Liver (tissue), 9 donors: ENCODE results near the gene GCLC. TPM values are rescaled to one million over a fixed set of nuclear protein-coding genes. Genes with fewer than 3 reads are reported as not detected.

Source experiments
- DNase-seq: peaks from one replicate; pipeline ENCODE4 v3.0.0-alpha.2; 2017; ENCODE audit warnings: low spot score
- H3K27ac ChIP-seq, 2 donors: one replicate each; pipeline ENCODE4 v1.7.0; 2013; ENCODE audit warnings: inconsistent platforms in 2 of 2, low read length in 2 of 2, control low read depth in 1 of 2, low read depth in 1 of 2, mild to moderate bottlenecking in 1 of 2
- H3K27me3 ChIP-seq, 4 donors: one replicate each; pipeline versions ENCODE4 v1.6.1 to v1.7.0; 2013; ENCODE audit warnings: low read length in 3 of 4, inconsistent platforms in 1 of 4, mild to moderate bottlenecking in 1 of 4, moderate library complexity in 1 of 4; ENCODE audit not compliant: control insufficient read depth in 4 of 4, insufficient read depth in 4 of 4
- H3K36me3 ChIP-seq, 4 donors: one replicate each; pipeline versions ENCODE4 v1.6.1 to v1.7.0; 2013; ENCODE audit warnings: low read length in 3 of 4, mild to moderate bottlenecking in 3 of 4, low read depth in 1 of 4, moderate library complexity in 1 of 4; ENCODE audit not compliant: control insufficient read depth in 4 of 4, insufficient read depth in 3 of 4
- H3K4me1 ChIP-seq, 4 donors: one replicate each; pipeline versions ENCODE4 v1.6.1 to v1.7.0; 2013; ENCODE audit warnings: low read length in 3 of 4, mild to moderate bottlenecking in 3 of 4, moderate library complexity in 1 of 4; ENCODE audit not compliant: control insufficient read depth in 4 of 4, insufficient read depth in 4 of 4
- H3K4me3 ChIP-seq, 3 donors: one replicate each; pipeline versions ENCODE4 v1.6.1 to v1.7.0; 2013; ENCODE audit warnings: low read length in 3 of 3, control low read depth in 1 of 3, low read depth in 1 of 3, mild to moderate bottlenecking in 1 of 3
- H3K9ac ChIP-seq, 2 donors: one replicate each; pipeline ENCODE4 v1.7.0; 2013; ENCODE audit warnings: low read length in 2 of 2, mild to moderate bottlenecking in 2 of 2, moderate library complexity in 2 of 2, control low read depth in 1 of 2, low read depth in 1 of 2
- H3K9me3 ChIP-seq, 4 donors: one replicate each; pipeline versions ENCODE4 v1.6.1 to v1.7.0; 2013; ENCODE audit warnings: low read length in 3 of 4; ENCODE audit not compliant: control insufficient read depth in 4 of 4
- ATF3 ChIP-seq: IDR thresholded peaks from 2 replicates; pipeline ENCODE4 v1.6.1; 2016; ENCODE audit warnings: antibody characterized with exemption
- CTCF ChIP-seq: fragments of 150-350 bp; IDR thresholded peaks from 2 replicates; pipeline ENCODE4 v1.5.1; 2017; ENCODE audit warnings: improper control_type of control experiment, low read depth, low read length; ENCODE audit not compliant: missing input control
- EGR1 ChIP-seq, 2 donors: IDR thresholded peaks; 2 replicates each; pipeline ENCODE4 v1.6.1; 2016 to 2018; ENCODE audit warnings: antibody characterized with exemption in 2 of 2, low read depth in 2 of 2
- FOXA1 ChIP-seq: IDR thresholded peaks from 2 replicates; pipeline ENCODE4 v1.6.1; 2016; ENCODE audit warnings: antibody characterized with exemption
- FOXA2 ChIP-seq: IDR thresholded peaks from 2 replicates; pipeline ENCODE4 v1.6.1; 2016; ENCODE audit warnings: antibody characterized with exemption
- GABPA ChIP-seq, 2 donors: IDR thresholded peaks in 1 of 2; conservative IDR thresholded peaks in 1 of 2; 2 replicates each; pipeline ENCODE4 v1.6.1; 2016; ENCODE audit warnings: antibody characterized with exemption in 2 of 2, mild to moderate bottlenecking in 1 of 2, moderate library complexity in 1 of 2
- HNF4A ChIP-seq, 2 donors: conservative IDR thresholded peaks; 2 replicates each; pipeline ENCODE4 v1.6.1; 2016; ENCODE audit warnings: antibody characterized with exemption in 2 of 2, mild to moderate bottlenecking in 2 of 2
- HNF4G ChIP-seq: IDR thresholded peaks from 2 replicates; pipeline ENCODE4 v1.6.1; 2016; ENCODE audit warnings: antibody characterized with exemption
- JUND ChIP-seq, 2 donors: IDR thresholded peaks; 2 replicates each; pipeline ENCODE4 v1.6.1; 2016; ENCODE audit warnings: antibody characterized with exemption in 2 of 2
- MAX ChIP-seq: IDR thresholded peaks from 2 replicates; pipeline ENCODE4 v1.6.1; 2016; ENCODE audit warnings: antibody characterized with exemption
- NR2F2 ChIP-seq: IDR thresholded peaks from 2 replicates; pipeline ENCODE4 v1.6.1; 2016; ENCODE audit warnings: antibody characterized with exemption
- RAD21 ChIP-seq, 2 donors: IDR thresholded peaks; 2 replicates each; pipeline ENCODE4 v1.6.1; 2016; ENCODE audit warnings: antibody characterized with exemption in 2 of 2, mild to moderate bottlenecking in 2 of 2
- REST ChIP-seq: IDR thresholded peaks from 2 replicates; pipeline ENCODE4 v1.6.1; 2016; ENCODE audit warnings: antibody characterized with exemption, mild to moderate bottlenecking
- RXRA ChIP-seq, 2 donors: IDR thresholded peaks; 2 replicates each; pipeline ENCODE4 v1.6.1; 2017 to 2018; ENCODE audit warnings: antibody characterized with exemption in 2 of 2, mild to moderate bottlenecking in 1 of 2
- SP1 ChIP-seq: IDR thresholded peaks from 2 replicates; pipeline ENCODE4 v1.6.1; 2018; ENCODE audit warnings: antibody characterized with exemption, mild to moderate bottlenecking
- TAF1 ChIP-seq: conservative IDR thresholded peaks from 2 replicates; pipeline ENCODE4 v1.6.1; 2016; ENCODE audit warnings: antibody characterized with exemption, mild to moderate bottlenecking
- YY1 ChIP-seq: IDR thresholded peaks from 2 replicates; pipeline ENCODE4 v1.6.1; 2016; ENCODE audit warnings: antibody characterized with exemption, mild to moderate bottlenecking
- WGBS: extraction: QIAGEN DNeasy Blood & Tissue Kit; methylation state at CpG from one replicate; pipeline ENCODE4 v1.1.7; 2013; 5-methylcytosine and 5-hydroxymethylcytosine counted together
- polyA plus RNA-seq, 2 donors: library from polyadenylated mRNA; stranded (reverse) in 1 of 2; unstranded in 1 of 2; fragments of 200-250 nt in 1 of 2; fragments of >200 nt in 1 of 2; fragmentation: Nextera tagmentation in 1 of 2; extraction: Ambion mirVana in 1 of 2; gene quantifications; one replicate each; pipeline versions ENCODE4 v1.2.1 to v1.2.3, GENCODE V29; 2013 to 2015
- total RNA-seq, 2 donors: library from RNA; depleted of rRNA; stranded (reverse); fragments of >200 nt; gene quantifications; one replicate each; pipeline ENCODE4 v1.2.3, GENCODE V29; 2014
- donor health status: healthy.
- donor health status: healthy.
- donor health status: healthy.
- donor health status: healthy.
- donor health status: healthy.

Gene GCLC
- total and polyA plus RNA-seq, 4 donors, result 28.6 to 135 (median 79.8) TPM

- no peak overlapping the region for H3K4me3 ChIP-seq
- peaks cover 0 to 1% (median 0%) of the 10 kb centered on the region in 4 donors for H3K36me3 ChIP-seq
- no peak overlapping the region for H3K27ac ChIP-seq
- H3K27me3 ChIP-seq, result no peaks in the 10 kb centered on the region
- peaks cover 0 to 28% (median 21%) of the 10 kb centered on the region in 4 donors for H3K4me1 ChIP-seq
- no peak for DNase-seq
- WGBS, result 54% methylated on average over 3 of the region's 3 CpGs
- TF ChIP-seq FOXA1 (no peak), NR2F2 (no peak), TAF1 (no peak)
- H3K9me3 ChIP-seq, result no peaks in the 10 kb centered on the region
- H3K9ac ChIP-seq, result no peak overlapping the region
These were observed 21.9 kb upstream of the GCLC start for GRCh38 chr6:53566755-53567154.

- H3K9me3 ChIP-seq, result no peaks in the 10 kb centered on the region
- DNase-seq, result no peak
- peaks cover 0 to 28% (median 21%) of the 10 kb centered on the region in 4 donors for H3K4me1 ChIP-seq
- peaks cover 0 to 1% (median 0%) of the 10 kb centered on the region in 4 donors for H3K36me3 ChIP-seq
- H3K27ac ChIP-seq, result no peak overlapping the region
- 93% methylated on average over 3 of the region's 3 CpGs for WGBS
- H3K4me3 ChIP-seq, result no peak overlapping the region
- no peaks in the 10 kb centered on the region for H3K27me3 ChIP-seq
- no peak overlapping the region for H3K9ac ChIP-seq
- no peak for TF ChIP-seq FOXA2
- TF ChIP-seq GABPA (IDR thresholded peaks at IDR 0.05 in 1 of 2, conservative IDR thresholded peaks at IDR 0.05 in 1 of 2), result no peak
- TF ChIP-seq NR2F2, result no peak
- no peak for TF ChIP-seq ATF3
- TF ChIP-seq REST, result no peak
- no peak for TF ChIP-seq SP1
- TF ChIP-seq RXRA (IDR thresholded peaks at IDR 0.05), result no peak
- no peak for TF ChIP-seq HNF4G
- TF ChIP-seq EGR1 (IDR thresholded peaks at IDR 0.05; ENCODE audit: low read depth in 2 of 2), result no peak
- TF ChIP-seq MAX, result no peak
- TF ChIP-seq JUND (IDR thresholded peaks at IDR 0.05), result no peak
These were observed 21.0 kb upstream of the GCLC start for GRCh38 chr6:53565886-53566285.

- H3K9ac ChIP-seq, result no peak overlapping the region
- WGBS, result 89% methylated on average over 2 of the region's 2 CpGs
- no peaks in the 10 kb centered on the region for H3K9me3 ChIP-seq
- peak overlapping the region in 1 of 2 donors; percentile 11 for H3K27ac ChIP-seq
- peaks cover 0 to 1% (median 0%) of the 10 kb centered on the region in 4 donors for H3K36me3 ChIP-seq
- peaks cover 0 to 28% (median 21%) of the 10 kb centered on the region in 4 donors for H3K4me1 ChIP-seq
- no peak for DNase-seq
- H3K4me3 ChIP-seq, result no peak overlapping the region
- no peaks in the 10 kb centered on the region for H3K27me3 ChIP-seq
- TF ChIP-seq SP1 (peak; percentile 58), FOXA2 (no peak), REST (no peak), ATF3 (no peak), TAF1 (no peak), HNF4A (conservative IDR thresholded peaks at IDR 0.05) (peak; percentile 66 to 73), RAD21 (IDR thresholded peaks at IDR 0.05) (no peak), EGR1 (IDR thresholded peaks at IDR 0.05; ENCODE audit: low read depth in 2 of 2) (no peak), JUND (IDR thresholded peaks at IDR 0.05) (no peak), YY1 (no peak), CTCF (no peak)
These were observed 19.6 kb upstream of the GCLC start for GRCh38 chr6:53564401-53565065.
